RWPE1 (cell line): Measurements from ENCODE around the gene LRP1B.

Experiments used
- CTCF ChIA-PET: fragments of 350-600 bp; sonication (Branson Sonifier 250); formaldehyde crosslinking; extraction: SDS; loops from one replicate; lab custom pipeline; 2021; lab: Yijun Ruan, JAX
- POLR2A ChIA-PET: fragments of 400-600 bp; formaldehyde crosslinking; extraction: SDS; loops from one replicate; lab custom pipeline; 2020; ENCODE audit warnings: antibody characterized with exemption; ENCODE audit not compliant: low non-redundant PET; lab: Yijun Ruan, JAX
- DNase-seq: peaks from one replicate; pipeline ENCODE4 v3.0.0; 2012; ENCODE audit warnings: low spot score
- H3K27ac ChIP-seq: fragments of 450-650 bp; 2 replicates; pipeline ENCODE4 v1.5.1; 2017
- TF ChIP-seq, protein P1 (sequence below): fragments of 450-650 bp; conservative IDR thresholded peaks from 2 replicates; pipeline ENCODE4 v1.5.1; 2017; ENCODE audit warnings: low read depth, mild to moderate bottlenecking

The LRP1B gene

GRCh38 chr2:141201016-141201565 lies 929.7 kb downstream of the LRP1B start:
- ChIA-PET POLR2A (no interaction called here), CTCF (no interaction called here)
- TF ChIP-seq, protein P1, sequence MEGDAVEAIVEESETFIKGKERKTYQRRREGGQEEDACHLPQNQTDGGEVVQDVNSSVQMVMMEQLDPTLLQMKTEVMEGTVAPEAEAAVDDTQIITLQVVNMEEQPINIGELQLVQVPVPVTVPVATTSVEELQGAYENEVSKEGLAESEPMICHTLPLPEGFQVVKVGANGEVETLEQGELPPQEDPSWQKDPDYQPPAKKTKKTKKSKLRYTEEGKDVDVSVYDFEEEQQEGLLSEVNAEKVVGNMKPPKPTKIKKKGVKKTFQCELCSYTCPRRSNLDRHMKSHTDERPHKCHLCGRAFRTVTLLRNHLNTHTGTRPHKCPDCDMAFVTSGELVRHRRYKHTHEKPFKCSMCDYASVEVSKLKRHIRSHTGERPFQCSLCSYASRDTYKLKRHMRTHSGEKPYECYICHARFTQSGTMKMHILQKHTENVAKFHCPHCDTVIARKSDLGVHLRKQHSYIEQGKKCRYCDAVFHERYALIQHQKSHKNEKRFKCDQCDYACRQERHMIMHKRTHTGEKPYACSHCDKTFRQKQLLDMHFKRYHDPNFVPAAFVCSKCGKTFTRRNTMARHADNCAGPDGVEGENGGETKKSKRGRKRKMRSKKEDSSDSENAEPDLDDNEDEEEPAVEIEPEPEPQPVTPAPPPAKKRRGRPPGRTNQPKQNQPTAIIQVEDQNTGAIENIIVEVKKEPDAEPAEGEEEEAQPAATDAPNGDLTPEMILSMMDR, result no peak

DNA sequence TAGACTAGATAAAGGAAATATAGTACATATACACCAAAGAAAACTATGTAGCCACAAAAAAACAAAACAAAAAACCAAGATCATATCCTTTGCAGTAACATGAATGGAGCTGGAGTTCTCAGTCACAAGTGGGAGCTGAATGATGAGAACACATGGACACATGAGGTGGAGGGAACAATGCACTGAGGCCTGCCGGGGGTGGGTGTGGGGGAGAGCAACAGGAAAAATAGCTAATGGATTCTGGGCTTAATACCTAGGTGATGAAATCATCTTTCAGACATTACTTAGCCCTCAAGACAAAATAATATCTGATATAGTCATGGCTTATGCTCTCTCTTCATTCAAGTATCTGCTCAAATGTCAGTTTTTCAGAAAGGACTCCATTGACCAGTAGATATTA lies 930.6 kb downstream of the LRP1B start:
- ChIA-PET POLR2A (no interaction called here), CTCF (no interaction called here)
- TF ChIP-seq, protein P1, result no peak
- DNase-seq, result no peak
- H3K27ac ChIP-seq, result no peak overlapping the region

More at GRCh38 chr2:141201016-141201565, 929.7 kb downstream of the LRP1B start:
- no peak for DNase-seq
- no peak overlapping the region for H3K27ac ChIP-seq

- ChIA-PET POLR2A (no interaction called here), CTCF (no interaction called here)
Measured at GRCh38 chr2:141199711-141200110, 931.1 kb downstream of the LRP1B start.

DNA sequence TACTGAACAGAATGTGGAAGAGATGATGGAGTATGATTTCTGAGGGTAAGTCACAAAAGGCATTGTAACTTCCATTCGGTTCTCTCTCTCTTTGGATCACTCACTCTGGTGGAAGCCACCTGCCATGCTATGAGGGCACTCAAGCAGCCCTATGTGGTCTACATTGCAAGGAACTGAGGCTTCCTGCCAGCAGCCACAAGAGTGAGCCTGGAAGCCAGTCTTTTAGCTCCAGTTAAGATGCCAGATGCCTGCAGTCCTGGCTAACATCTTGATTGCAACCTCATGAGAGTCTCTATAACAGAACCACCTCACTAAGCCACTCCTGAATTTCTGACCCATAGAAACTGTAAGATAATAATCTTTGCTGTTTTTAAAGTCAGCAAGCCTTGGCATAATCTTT lies 935.7 kb downstream of the LRP1B start:
- POLR2A ChIA-PET, result no interaction called here
- CTCF ChIA-PET, result no interaction called here
- H3K27ac ChIP-seq, result no peak overlapping the region
- no peak for DNase-seq
- TF ChIP-seq, protein P1, result no peak

More at GRCh38 chr2:141199711-141200110, 931.1 kb downstream of the LRP1B start:
- no peak for DNase-seq
- TF ChIP-seq, protein P1, result no peak
- no peak overlapping the region for H3K27ac ChIP-seq

DNA sequence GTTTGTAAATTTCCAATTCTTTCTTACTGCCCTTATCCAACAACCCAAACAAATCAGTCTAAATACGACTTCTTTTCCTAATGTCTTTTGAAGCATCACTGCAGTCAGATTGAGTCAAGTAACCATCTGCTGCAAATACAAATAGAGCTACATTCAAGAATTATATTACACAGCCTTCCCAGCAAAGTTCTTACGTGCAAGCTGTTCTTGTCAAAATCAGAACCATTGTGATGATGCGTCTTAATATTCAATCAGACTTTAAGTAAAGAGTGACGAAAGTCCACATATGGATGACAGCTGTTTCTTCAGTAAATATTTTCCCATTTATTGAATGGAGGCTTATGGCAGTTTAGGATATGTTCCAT lies 943.8 kb downstream of the LRP1B start:
- TF ChIP-seq, protein P1, result no peak
- CTCF ChIA-PET, result no interaction called here
- no peak for DNase-seq
- POLR2A ChIA-PET, result no interaction called here
- H3K27ac ChIP-seq, result no peak overlapping the region

DNA sequence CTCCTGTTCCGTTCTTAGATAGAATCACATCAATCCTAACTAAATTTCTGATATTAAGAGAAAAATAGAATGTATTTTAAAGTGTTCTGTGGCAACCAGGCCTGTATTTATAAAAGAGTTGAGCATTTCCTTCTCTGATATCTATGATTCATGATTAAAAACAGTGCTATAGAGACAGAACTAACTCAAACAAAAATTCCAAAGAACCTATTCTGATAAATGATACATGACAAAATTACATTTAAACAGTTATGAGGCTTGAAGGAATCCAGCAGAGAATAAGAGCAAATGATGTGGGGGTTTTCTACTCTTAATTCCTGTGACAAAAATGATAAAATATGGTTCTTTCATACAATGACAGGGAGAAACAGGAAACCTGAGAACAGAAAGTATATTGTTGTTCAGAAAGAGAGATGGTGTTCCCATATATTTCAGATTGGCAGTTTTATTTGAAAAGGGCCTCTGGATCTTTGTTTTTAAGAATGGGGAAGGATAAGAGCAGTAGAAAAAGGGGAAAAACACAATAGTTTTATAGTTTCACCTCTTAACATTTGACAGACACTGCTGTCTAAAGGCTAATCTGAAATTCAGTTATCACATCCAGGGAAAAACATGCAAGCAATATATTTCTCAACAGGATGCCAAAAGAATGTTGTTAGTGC lies 944.3 kb downstream of the LRP1B start:
- TF ChIP-seq, protein P1, result no peak
- H3K27ac ChIP-seq, result no peak overlapping the region
- POLR2A ChIA-PET, result no interaction called here
- no peak for DNase-seq
- CTCF ChIA-PET, result no interaction called here
